Lower leg skin (tissue), 3 donors: ENCODE results near the gene GPC1.

Experiments used
- POLR2A ChIP-seq, 2 donors: fragments of 450-650 bp; IDR thresholded peaks; one replicate each; pipeline ENCODE4 v1.6.1; 2016 to 2017; ENCODE audit warnings: antibody characterized with exemption in 2 of 2, mild to moderate bottlenecking in 1 of 2, moderate library complexity in 1 of 2
- TF ChIP-seq, protein P1 (sequence below), 3 donors: fragments of 450-650 bp; IDR thresholded peaks; one replicate each; pipeline ENCODE4 v1.5.1; 2016; ENCODE audit warnings: antibody characterized with exemption in 3 of 3, mild to moderate bottlenecking in 3 of 3, moderate library complexity in 2 of 3

GRCh38 chr2:240425697-240426096 lies 9.8 kb upstream of the GPC1 start:
- no peak for TF ChIP-seq POLR2A (IDR thresholded peaks at IDR 0.05)
- TF ChIP-seq, protein P1, sequence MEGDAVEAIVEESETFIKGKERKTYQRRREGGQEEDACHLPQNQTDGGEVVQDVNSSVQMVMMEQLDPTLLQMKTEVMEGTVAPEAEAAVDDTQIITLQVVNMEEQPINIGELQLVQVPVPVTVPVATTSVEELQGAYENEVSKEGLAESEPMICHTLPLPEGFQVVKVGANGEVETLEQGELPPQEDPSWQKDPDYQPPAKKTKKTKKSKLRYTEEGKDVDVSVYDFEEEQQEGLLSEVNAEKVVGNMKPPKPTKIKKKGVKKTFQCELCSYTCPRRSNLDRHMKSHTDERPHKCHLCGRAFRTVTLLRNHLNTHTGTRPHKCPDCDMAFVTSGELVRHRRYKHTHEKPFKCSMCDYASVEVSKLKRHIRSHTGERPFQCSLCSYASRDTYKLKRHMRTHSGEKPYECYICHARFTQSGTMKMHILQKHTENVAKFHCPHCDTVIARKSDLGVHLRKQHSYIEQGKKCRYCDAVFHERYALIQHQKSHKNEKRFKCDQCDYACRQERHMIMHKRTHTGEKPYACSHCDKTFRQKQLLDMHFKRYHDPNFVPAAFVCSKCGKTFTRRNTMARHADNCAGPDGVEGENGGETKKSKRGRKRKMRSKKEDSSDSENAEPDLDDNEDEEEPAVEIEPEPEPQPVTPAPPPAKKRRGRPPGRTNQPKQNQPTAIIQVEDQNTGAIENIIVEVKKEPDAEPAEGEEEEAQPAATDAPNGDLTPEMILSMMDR (IDR thresholded peaks at IDR 0.05) = no peak
